Nephron progenitor cell (in vitro differentiated cells): ENCODE results near the gene ATXN2.
"Not testable (repeated sequence)": the region's sequence is repeated elsewhere in the genome, so short reads cannot be mapped to it uniquely, and the experiment has no call there.

Experiments used
- DNase-seq: peaks from one replicate; pipeline ENCODE4 v3.0.0; 2021
- H3K27ac Mint-ChIP-seq: 2 replicates; pipeline ENCODE4 v1.8.0; 2021; ENCODE audit warnings: mild to moderate bottlenecking, moderate library complexity, mixed read lengths
- H3K27me3 Mint-ChIP-seq: 2 replicates; pipeline ENCODE4 v1.8.0; 2021; ENCODE audit warnings: mild to moderate bottlenecking, low read depth, mixed read lengths; ENCODE audit not compliant: poor library complexity
- H3K36me3 Mint-ChIP-seq: 2 replicates; pipeline ENCODE4 v1.8.0; 2021; ENCODE audit warnings: low read depth, mixed read lengths
- H3K4me1 Mint-ChIP-seq: 2 replicates; pipeline ENCODE4 v1.8.0; 2021; ENCODE audit warnings: mixed read lengths
- H3K4me3 Mint-ChIP-seq: 2 replicates; pipeline ENCODE4 v1.8.0; 2021; ENCODE audit warnings: mild to moderate bottlenecking, moderate library complexity, mixed read lengths
- H3K9me3 Mint-ChIP-seq: 2 replicates; pipeline ENCODE4 v1.8.0; 2021; ENCODE audit warnings: mild to moderate bottlenecking, moderate library complexity, mixed read lengths
- CTCF ChIP-seq: fragments of 200-600 bp; sonication (generic); IDR thresholded peaks from 2 replicates; pipeline ENCODE4 v1.5.0; 2021; ENCODE audit warnings: antibody characterized with exemption

ATXN2 gene

GRCh38 chr12:111519083-111519482, 80.0 kb downstream of the ATXN2 start:
- Mint-ChIP-seq H3K9me3 (no peaks in the 10 kb centered on the region), H3K36me3 (peaks cover 35% of the 10 kb centered on the region), H3K4me1 (no peaks in the 10 kb centered on the region), H3K27me3 (peaks cover 5% of the 10 kb centered on the region), H3K27ac (no peak overlapping the region), H3K4me3 (no peak overlapping the region)
- no peak for TF ChIP-seq CTCF
- no peak for DNase-seq

GRCh38 chr12:111507719-111508118, 91.4 kb downstream of the ATXN2 start:
- DNase-seq, H3K4me1 Mint-ChIP-seq, H3K4me3 Mint-ChIP-seq, H3K27me3 Mint-ChIP-seq: not testable (repeated sequence)
- Mint-ChIP-seq H3K36me3 (peaks cover 85% of the 10 kb centered on the region), H3K9me3 (peaks cover 28% of the 10 kb centered on the region), H3K27ac (peak overlapping the region; percentile 77)

- DNase-seq, H3K27ac Mint-ChIP-seq, H3K4me1 Mint-ChIP-seq, H3K27me3 Mint-ChIP-seq, H3K4me3 Mint-ChIP-seq: not testable (repeated sequence)
- Mint-ChIP-seq H3K9me3 (peaks cover 28% of the 10 kb centered on the region), H3K36me3 (peaks cover 84% of the 10 kb centered on the region)
These were observed 91.9 kb downstream of the ATXN2 start for GRCh38 chr12:111507258-111507657.

GRCh38 chr12:111506260-111506659, 92.9 kb downstream of the ATXN2 start:
- Mint-ChIP-seq H3K9me3 (peaks cover 28% of the 10 kb centered on the region), H3K27me3 (no peaks in the 10 kb centered on the region), H3K27ac (no peak overlapping the region), H3K36me3 (peaks cover 75% of the 10 kb centered on the region), H3K4me3 (no peak overlapping the region), H3K4me1 (peaks cover 6% of the 10 kb centered on the region)
- no peak for DNase-seq
- TF ChIP-seq CTCF: no peak

- no peak overlapping the region for H3K4me3 Mint-ChIP-seq
- H3K27me3 Mint-ChIP-seq: no peaks in the 10 kb centered on the region
- no peak for DNase-seq
- no peak for TF ChIP-seq CTCF
- H3K36me3 Mint-ChIP-seq: peaks cover 74% of the 10 kb centered on the region
- H3K9me3 Mint-ChIP-seq: peaks cover 28% of the 10 kb centered on the region
- H3K27ac Mint-ChIP-seq: no peak overlapping the region
- peaks cover under 1% of the 10 kb centered on the region for H3K4me1 Mint-ChIP-seq
These were observed 93.5 kb downstream of the ATXN2 start for GRCh38 chr12:111505601-111506036.

GRCh38 chr12:111503116-111503515, 96.0 kb downstream of the ATXN2 start:
- peak overlapping the region; percentile 27 for H3K27ac Mint-ChIP-seq
- no peak overlapping the region for H3K4me3 Mint-ChIP-seq
- no peaks in the 10 kb centered on the region for H3K4me1 Mint-ChIP-seq
- no peak for TF ChIP-seq CTCF
- no peak for DNase-seq
- H3K9me3 Mint-ChIP-seq: peaks cover 20% of the 10 kb centered on the region
- no peaks in the 10 kb centered on the region for H3K27me3 Mint-ChIP-seq
- peaks cover 76% of the 10 kb centered on the region for H3K36me3 Mint-ChIP-seq

GRCh38 chr12:111494676-111495075, 104.4 kb downstream of the ATXN2 start:
- DNase-seq: no peak
- Mint-ChIP-seq H3K27ac (peak overlapping the region; percentile 77), H3K27me3 (no peaks in the 10 kb centered on the region), H3K4me1 (peaks cover 7% of the 10 kb centered on the region), H3K36me3 (peaks cover 82% of the 10 kb centered on the region), H3K4me3 (no peak overlapping the region), H3K9me3 (peaks cover 18% of the 10 kb centered on the region)
- no peak for TF ChIP-seq CTCF

- H3K9me3 Mint-ChIP-seq: peaks cover 16% of the 10 kb centered on the region
- DNase-seq, H3K27ac Mint-ChIP-seq, H3K27me3 Mint-ChIP-seq, H3K4me3 Mint-ChIP-seq: not testable (repeated sequence)
- peaks cover 20% of the 10 kb centered on the region for H3K4me1 Mint-ChIP-seq
- H3K36me3 Mint-ChIP-seq: peaks cover 77% of the 10 kb centered on the region
These were observed 106.1 kb downstream of the ATXN2 start for GRCh38 chr12:111492979-111493378.
